Left ventricle myocardium inferior (tissue), 1 donor: Measurements from ENCODE around the gene TBXAS1. TPM values are rescaled to one million over a fixed set of nuclear protein-coding genes. Genes with fewer than 3 reads are reported as not detected.
"Not testable (repeated sequence)": the region's sequence is repeated elsewhere in the genome, so short reads cannot be mapped to it uniquely, and the experiment has no call there.

Source experiments
- DNase-seq: peaks from one replicate; pipeline ENCODE4 v3.0.0-alpha.2; 2020
- H3K27ac ChIP-seq: fragments of 200-600 bp; replicated peaks from 2 replicates; pipeline ENCODE4 v1.8.0; 2021
- H3K27me3 ChIP-seq: fragments of 200-600 bp; 2 replicates; pipeline ENCODE4 v1.8.0; 2021; ENCODE audit warnings: low read depth
- H3K36me3 ChIP-seq: fragments of 200-600 bp; 2 replicates; pipeline ENCODE4 v1.8.0; 2021
- H3K4me1 ChIP-seq: fragments of 200-600 bp; 2 replicates; pipeline ENCODE4 v1.8.0; 2021
- H3K4me3 ChIP-seq: fragments of 200-600 bp; 2 replicates; pipeline ENCODE4 v1.8.0; 2021; ENCODE audit warnings: mild to moderate bottlenecking, moderate library complexity
- H3K9me3 ChIP-seq: fragments of 200-600 bp; replicated peaks from 2 replicates; pipeline ENCODE4 v1.8.0; 2021
- CTCF ChIP-seq: fragments of 200-600 bp; IDR thresholded peaks from 2 replicates; pipeline ENCODE4 v1.8.0; 2021; ENCODE audit warnings: antibody characterized with exemption, mild to moderate bottlenecking, borderline replicate concordance
- intact Hi-C: fragments of 100-400 bp; cut with micrococcal nuclease; formaldehyde crosslinking; loops from one replicate; pipeline ENCODE4 v1.11.0; 2022
- total RNA-seq: library from RNA; stranded (reverse); fragmentation: NEBNext Ultra II Directional; extraction: Animal tissue kit (Norgen Biotek cat#: 25700); gene quantifications from one replicate; pipeline ENCODE4 v1.2.1, GENCODE V29; 2021
- donor health status: DM: no; HTN: yes; CAD: no; lungs with severe emphysema.

Gene TBXAS1
- total RNA-seq, 1 donor from 2014 or later, result 3.9 TPM

GRCh38 chr7:139842401-139843210 lies 13.5 kb downstream of the TBXAS1 start:
- peak overlapping the region; percentile 41 for H3K4me3 ChIP-seq
- H3K27me3 ChIP-seq, result no peaks in the 10 kb centered on the region
- TF ChIP-seq CTCF, result no peak
- intact Hi-C loops, result no loop called here
- no peaks in the 10 kb centered on the region for H3K9me3 ChIP-seq
- no peak for DNase-seq
- H3K27ac ChIP-seq, result no peak overlapping the region
- no peaks in the 10 kb centered on the region for H3K4me1 ChIP-seq
- no peaks in the 10 kb centered on the region for H3K36me3 ChIP-seq

DNA sequence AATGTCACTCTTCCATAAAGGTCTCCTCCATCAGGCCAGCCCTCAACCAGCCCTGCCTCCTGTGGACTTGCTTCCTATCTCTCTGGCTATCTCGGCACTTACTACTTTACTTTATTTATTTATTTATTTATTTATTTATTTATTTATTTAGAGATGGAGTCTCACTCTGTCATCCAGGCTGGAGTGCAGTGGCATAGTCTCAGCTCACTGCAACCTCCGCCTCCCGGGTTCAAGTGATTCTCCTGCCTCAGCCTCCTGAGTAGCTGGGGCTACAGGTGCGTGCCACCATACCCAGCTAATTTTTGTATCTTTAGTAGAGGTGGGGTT lies 14.1 kb downstream of the TBXAS1 start:
- H3K4me1 ChIP-seq, H3K27me3 ChIP-seq, H3K27ac ChIP-seq, DNase-seq, H3K36me3 ChIP-seq, intact Hi-C loops, H3K4me3 ChIP-seq, H3K9me3 ChIP-seq: not testable (repeated sequence)

- H3K4me3 ChIP-seq, result no peak overlapping the region
- H3K9me3 ChIP-seq, result peaks cover 7% of the 10 kb centered on the region
- intact Hi-C loops, result no loop called here
- H3K27ac ChIP-seq, result no peak overlapping the region
- no peak for TF ChIP-seq CTCF
- H3K27me3 ChIP-seq, result no peaks in the 10 kb centered on the region
- H3K36me3 ChIP-seq, result no peaks in the 10 kb centered on the region
- DNase-seq, result no peak
- no peaks in the 10 kb centered on the region for H3K4me1 ChIP-seq
These were observed 15.8 kb downstream of the TBXAS1 start for GRCh38 chr7:139844779-139845442.

- TF ChIP-seq CTCF, result no peak
- intact Hi-C loops, result no loop called here
These were observed 16.4 kb downstream of the TBXAS1 start for GRCh38 chr7:139845443-139845805.

DNA sequence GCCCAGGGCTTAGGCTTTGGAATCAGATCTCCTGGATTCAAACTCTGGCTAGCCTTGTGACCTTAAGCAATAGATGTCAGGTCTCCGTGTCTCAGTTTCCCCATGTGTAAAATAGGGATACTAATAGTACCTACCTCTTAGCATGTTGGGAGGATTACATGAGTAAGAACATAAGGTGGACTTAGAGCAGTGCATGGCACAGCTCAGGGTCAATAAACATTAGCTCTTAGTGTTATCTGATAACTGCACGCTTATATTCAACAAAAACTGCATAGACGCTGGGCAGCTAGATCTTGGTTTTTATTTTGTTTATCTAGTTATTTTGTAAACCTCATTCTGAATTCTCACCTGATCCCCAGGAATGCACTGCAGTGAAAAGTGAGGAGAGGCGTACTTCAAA lies 17.2 kb downstream of the TBXAS1 start:
- no peak for DNase-seq

More at GRCh38 chr7:139845443-139845805, 16.4 kb downstream of the TBXAS1 start:
- H3K9me3 ChIP-seq, result peaks cover 7% of the 10 kb centered on the region
- no peaks in the 10 kb centered on the region for H3K4me1 ChIP-seq
- H3K27ac ChIP-seq, result no peak overlapping the region
- DNase-seq, result no peak
- no peaks in the 10 kb centered on the region for H3K27me3 ChIP-seq
- H3K36me3 ChIP-seq, result no peaks in the 10 kb centered on the region
- H3K4me3 ChIP-seq, result no peak overlapping the region

More for the DNA sequence above, 17.2 kb downstream of the TBXAS1 start:
- Histone ChIP-seq H3K36me3 (no peaks in the 10 kb centered on the region), H3K9me3 (peaks cover 7% of the 10 kb centered on the region), H3K4me3 (no peak overlapping the region), H3K27ac (no peak overlapping the region), H3K4me1 (no peaks in the 10 kb centered on the region), H3K27me3 (no peaks in the 10 kb centered on the region)
- intact Hi-C loops, result no loop called here
- no peak for TF ChIP-seq CTCF
